Stimulated activated CD4-positive, alpha-beta T cell treated with anti-CD3 and anti-CD28 coated beads, Interleukin-4, amount 100 ng/mL, for 4 hours (primary cell): ENCODE measurements around the gene MAN1A2.
A peak's percentile ranks its signal among the peaks of the same experiment; 100 is the strongest.

ENCODE experiments used
- DNase-seq, 2 experiments: peaks; one replicate each; pipeline ENCODE4 v3.0.0-alpha.2; 2020

Gene MAN1A2

GRCh38 chr1:117562581-117563491, 195.6 kb downstream of the MAN1A2 start:
- DNase-seq, result no peak

GRCh38 chr1:117563492-117563875, 196.2 kb downstream of the MAN1A2 start:
- no peak for DNase-seq

DNA sequence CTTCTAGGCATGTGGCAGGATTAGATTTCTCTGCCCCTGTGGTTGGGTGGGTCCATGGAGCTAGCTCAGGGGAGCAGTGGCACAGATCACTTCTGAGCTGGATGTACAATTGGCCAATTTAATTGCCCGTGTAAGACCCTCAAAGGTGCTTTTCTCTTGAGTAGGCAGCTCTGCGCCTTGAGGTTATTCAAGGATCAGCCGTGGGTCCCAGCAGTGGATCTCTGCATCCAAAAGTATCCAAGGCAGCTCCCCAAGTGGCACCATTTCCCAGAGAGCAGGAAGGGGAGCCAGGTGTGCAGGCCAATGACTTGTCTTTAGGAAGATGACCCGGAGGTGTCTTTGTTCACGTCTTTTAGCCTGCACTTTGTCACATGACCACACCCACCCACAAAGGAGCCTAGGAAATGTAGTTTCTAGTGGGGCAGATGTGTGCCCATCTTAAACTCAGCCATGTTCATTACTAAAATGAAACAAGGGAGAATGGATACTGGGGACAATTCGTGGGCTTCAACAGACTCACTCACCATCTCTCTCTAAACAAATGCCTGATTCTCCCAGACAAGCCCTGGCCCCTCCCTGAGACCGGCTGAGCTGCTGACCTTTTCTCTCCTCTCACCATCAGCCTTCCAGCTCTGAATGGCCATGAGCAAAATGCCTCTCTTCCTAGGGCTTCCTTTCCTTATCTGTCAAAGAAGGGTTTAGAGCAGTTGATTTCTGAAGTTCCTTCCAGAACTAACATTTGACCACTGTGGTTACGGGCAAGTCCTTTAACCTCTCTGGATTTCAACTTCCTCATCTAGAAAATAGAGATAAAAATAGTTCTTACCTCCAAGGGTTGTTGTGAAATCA, 197.2 kb downstream of the MAN1A2 start:
- DNase-seq, result no peak

DNA sequence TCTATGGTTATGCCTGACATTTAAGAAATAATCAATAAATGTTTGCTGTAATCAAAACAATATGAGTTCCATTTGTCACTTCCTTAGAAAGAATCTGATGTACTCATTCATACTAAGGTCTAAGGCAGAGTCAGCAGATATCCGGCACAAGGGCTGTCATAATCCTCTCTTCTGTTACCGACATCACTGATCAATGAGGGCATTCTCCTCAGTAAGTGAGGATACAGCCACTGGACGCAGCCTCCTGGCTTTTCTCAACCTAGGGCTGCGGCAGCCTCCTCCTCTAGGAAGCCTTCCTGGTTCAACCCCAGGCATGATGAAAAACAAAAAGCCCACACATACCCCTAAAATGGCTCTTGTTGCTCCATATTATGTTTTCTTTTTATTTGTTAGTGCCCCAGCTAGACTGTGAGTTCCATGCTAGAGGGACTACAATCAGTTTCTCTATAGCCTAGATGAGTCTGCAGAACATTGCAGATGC, 197.9 kb downstream of the MAN1A2 start:
- no peak for DNase-seq

DNA sequence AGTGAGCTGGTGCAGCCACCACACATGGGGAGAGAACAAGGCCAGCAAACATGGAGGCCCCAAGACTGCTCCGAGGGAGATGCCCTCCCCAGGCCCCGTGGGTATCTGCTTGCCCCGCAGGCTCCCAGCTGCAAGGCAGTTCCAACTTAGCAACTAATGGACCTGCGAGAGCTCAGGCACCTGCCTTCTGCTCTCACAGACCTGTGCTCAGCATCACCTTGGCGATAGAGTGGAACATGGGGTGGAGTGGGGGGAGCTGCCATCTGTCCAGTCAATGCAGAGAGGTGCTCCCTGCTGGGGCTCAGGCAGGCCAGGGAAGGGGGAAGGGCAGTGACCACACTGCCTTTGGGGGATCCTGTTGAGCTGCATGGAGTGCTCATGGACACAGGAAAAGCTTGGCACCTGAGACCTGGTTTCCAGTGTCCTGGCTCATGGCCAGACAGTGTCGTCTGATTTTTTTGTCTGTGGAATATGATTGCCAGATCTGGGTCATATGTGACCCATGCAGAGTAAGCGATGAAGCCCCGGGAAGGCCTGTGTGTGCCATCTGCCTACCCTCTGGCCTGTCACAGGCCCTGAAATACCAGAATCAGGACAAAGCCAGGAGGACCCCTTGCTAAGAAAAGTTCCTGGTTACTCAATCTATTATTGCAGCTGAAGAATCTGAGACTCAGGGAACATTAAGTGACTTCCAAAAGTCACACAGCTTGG, 198.7 kb downstream of the MAN1A2 start:
- no peak for DNase-seq

GRCh38 chr1:117566556-117566955, 199.3 kb downstream of the MAN1A2 start:
- DNase-seq, result no peak

- DNase-seq, result no peak
These were observed 200.2 kb downstream of the MAN1A2 start for GRCh38 chr1:117567435-117567834.

DNA sequence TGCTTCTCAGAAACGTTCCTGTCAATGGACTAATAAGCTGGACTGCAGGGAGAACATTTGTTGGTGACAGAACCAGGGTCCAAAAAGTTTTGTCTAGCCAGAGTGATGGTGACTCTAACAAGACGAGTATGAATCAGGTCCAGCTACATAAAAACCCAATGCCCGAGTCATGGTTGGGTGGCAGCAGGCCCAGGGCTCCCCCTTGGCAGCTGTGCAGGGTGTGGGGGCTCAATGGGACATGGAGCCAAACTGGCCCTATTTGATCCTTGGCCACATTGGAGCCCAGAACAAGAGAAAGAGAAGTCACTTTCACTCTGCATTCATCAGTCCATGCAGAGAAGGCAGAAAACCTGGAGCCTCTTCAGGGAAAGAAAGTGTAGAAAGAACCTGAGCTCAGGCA, 200.7 kb downstream of the MAN1A2 start:
- DNase-seq, result no peak

GRCh38 chr1:117568999-117569398, 201.8 kb downstream of the MAN1A2 start:
- DNase-seq, result no peak

GRCh38 chr1:117569856-117570255, 202.6 kb downstream of the MAN1A2 start:
- DNase-seq, result no peak

- DNase-seq, result no peak
These were observed 203.8 kb downstream of the MAN1A2 start for GRCh38 chr1:117570988-117571409.

- no peak for DNase-seq
These were observed 204.2 kb downstream of the MAN1A2 start for GRCh38 chr1:117571496-117571895.

- peak in 1 of 2 experiments; percentile 5 for DNase-seq
These were observed 205.3 kb downstream of the MAN1A2 start for GRCh38 chr1:117572546-117572945.

- DNase-seq, result no peak
These were observed 206.3 kb downstream of the MAN1A2 start for GRCh38 chr1:117573386-117574023.

GRCh38 chr1:117574161-117574835, 207.0 kb downstream of the MAN1A2 start:
- no peak for DNase-seq

GRCh38 chr1:117575586-117576225, 208.5 kb downstream of the MAN1A2 start:
- DNase-seq, result no peak

DNA sequence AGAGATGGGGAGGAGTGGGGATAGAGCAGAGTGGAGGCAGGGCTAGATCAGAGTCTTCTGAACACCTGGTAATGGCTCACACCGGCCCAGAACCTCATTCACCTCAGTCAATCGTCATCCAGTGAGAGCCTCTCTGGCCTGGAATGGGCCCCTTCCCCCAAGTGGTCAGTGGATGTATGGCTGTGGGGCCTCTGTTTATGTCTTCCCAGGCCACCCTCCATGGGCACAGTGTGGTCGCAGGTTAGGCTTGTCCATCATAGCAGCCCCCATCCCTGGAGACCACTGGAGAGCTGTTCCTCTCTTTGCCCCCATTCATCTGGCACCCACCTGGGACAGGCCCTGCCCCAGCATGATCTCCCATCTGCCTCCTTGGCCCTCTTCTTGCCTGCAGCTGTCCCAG, 209.0 kb downstream of the MAN1A2 start:
- no peak for DNase-seq

DNA sequence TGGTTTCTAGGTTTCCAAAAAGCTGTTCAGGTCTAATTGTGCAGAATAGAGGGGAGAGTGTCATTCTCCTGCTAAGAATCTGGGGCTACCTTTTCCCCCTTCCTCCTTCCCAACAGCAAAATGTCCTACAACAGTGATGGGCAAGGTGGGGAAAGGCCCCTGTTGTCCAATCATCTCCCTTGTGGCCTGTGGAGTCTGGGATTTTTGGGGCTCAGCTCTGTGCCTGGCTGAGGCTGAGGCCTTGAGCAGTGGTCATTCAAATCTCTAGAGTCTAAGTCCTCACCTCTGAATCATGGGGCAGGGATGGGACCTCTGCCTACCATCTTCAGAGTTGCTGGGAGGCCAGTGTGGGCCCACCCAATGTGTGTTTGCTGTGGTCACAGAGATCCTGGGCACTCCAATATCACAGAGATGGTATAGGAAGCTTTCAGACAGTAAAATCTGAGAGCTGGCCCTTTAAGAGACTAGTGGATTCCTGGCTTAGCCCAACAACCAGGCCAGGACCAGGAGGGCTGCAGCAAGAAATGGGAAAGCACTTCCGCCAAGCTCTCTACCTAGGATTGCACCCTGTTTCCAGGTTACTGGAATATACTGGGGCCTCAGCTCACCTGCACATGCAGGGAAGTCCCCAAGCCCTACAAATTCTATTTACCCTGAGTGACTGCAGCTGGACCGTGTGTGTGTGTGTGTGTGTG, 210.1 kb downstream of the MAN1A2 start:
- DNase-seq, result no peak

GRCh38 chr1:117578466-117578865, 211.2 kb downstream of the MAN1A2 start:
- DNase-seq, result no peak
